HG03354 (cell line): ENCODE data around the gene EEF1A2.
"Not testable (repeated sequence)": the region's sequence is repeated elsewhere in the genome, so short reads cannot be mapped to it uniquely, and the experiment has no call there.

Source experiments
- ATAC-seq: cut with Tn5 transposase; IDR thresholded peaks from one replicate; pipeline ENCODE4 v1.9.1; 2021; ENCODE audit warnings: mild to moderate bottlenecking; ENCODE audit not compliant: unreplicated experiment, poor library complexity, severe bottlenecking

The EEF1A2 gene

DNA sequence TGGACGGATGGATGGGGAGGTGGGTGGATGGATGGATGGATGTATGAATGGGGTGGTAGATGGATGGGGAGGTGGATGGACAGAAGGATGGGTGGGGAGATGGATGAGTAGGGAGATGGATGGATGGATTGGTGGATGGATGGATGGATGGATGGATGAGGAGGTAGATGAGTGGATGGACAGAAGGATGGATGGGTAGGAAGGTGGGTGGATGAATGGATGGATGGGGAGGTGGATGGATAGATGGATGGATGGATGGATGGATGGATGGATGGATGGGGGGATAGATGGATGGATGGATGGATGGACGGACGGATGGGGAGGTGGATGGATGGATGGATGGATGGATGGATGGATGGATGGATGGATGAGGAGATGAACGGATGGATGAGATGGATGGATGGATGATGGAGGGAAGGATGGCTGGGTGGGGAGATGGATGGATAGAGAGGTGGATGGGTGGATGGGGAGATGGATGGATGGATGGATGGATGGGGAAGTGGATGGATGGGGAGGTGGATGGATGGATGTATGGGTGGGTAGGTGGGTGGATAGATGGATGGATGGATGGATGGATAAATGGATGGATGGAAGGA, 7.2 kb downstream of the EEF1A2 start:
- no peak for ATAC-seq

DNA sequence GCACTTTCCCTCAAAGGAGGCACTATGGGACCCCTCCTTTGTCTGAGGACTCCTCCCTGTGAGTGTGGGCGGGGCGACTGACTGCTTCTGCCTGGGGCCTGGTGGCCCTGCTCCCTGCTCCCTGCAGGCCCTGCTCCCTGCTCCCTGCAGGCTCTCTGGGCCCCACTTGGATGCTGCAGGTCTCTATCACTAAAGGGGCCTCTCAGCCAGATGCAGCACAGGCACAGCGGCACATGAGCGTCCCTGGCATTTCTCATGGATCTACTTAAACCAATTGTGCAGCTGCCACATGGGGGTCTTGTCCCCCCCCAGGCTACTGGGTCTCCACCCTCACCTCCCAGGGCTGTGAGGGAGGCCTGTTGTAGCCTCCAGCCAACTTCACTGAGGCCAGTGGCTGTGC, 7.8 kb downstream of the EEF1A2 start:
- no peak for ATAC-seq

DNA sequence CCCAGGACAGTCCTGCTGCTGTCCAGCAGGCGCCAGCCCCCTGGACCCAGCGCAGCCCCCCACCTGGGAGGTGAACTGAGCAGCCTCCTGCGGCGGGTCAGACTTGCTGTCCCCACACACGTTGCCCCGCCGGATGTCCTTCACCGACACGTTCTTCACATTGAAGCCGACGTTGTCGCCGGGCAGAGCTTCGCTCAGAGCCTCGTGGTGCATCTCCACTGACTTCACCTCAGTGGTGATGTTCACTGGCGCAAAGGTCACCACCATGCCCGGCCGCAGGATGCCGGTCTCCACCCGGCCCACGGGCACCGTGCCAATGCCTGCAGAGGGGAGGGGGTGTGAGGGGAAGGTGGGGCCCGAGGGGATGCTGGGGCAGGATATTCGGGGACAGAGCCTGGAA, 8.5 kb downstream of the EEF1A2 start:
- ATAC-seq, result no peak

DNA sequence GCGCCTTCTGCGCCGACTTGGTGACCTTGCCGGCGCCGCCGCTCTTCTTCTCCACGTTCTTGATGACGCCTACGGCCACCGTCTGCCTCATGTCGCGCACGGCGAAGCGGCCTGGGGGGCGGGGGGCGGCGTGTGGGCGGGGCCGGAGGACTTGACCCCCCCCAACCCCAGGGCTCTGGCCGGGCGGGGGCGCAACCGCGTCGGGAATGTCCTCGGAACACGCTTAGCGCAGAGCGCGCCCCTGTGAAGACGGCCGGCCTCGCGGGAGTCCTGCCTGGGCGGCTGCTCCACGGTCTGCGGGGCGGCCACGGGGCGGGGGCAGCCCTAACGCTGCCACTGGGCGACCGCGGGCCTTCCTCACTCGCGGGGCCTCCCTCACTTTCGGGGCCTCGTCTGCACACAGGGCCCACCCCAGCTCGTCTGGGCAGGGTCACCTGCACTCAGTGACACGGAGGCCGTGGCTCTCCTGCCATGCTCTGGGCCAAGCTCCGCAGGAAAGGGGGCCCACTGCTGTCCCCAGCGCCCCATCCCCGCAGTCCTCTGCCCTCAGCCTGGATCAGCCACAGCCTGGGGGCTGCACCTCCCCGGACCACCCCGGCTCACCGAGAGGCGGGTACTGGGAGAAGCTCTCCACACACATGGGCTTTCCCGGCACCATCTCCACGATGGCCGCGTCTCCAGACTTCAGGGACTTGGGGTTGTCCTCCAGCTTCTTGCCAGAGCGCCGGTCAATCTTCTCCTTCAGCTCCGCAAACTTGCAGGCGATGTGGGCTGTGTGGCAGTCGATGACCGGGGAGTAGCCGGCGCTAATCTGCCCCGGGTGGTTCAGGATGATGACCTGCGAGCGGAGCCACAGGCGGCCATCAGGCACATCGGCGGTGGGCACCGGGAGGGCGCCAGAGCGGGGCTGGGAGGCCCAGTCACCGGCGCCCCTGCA, 10.3 kb downstream of the EEF1A2 start:
- ATAC-seq, result no peak

DNA sequence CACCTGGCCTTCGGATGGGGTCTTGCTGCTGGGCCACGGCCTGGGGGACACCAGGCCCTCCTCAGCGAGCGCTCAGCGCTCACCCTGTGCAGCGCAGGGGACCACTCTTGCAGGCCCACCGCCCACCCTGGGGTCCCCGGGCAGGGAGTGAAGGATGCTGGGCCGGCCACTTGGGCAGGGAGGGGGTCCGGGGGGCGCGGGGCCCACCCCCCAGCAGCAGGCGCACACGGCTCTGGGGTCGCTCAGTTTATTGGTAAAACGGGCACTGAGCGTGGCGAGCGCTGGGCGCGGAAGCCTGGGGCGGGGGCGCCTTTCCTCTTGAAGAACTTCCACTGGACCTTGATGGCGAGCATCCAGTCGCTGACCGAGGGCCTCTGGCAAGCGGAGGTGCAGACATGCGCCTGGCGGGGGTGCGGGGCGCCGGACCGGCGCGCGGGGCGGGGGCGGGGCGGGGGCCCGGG, 11.1 kb downstream of the EEF1A2 start:
- no peak for ATAC-seq

DNA sequence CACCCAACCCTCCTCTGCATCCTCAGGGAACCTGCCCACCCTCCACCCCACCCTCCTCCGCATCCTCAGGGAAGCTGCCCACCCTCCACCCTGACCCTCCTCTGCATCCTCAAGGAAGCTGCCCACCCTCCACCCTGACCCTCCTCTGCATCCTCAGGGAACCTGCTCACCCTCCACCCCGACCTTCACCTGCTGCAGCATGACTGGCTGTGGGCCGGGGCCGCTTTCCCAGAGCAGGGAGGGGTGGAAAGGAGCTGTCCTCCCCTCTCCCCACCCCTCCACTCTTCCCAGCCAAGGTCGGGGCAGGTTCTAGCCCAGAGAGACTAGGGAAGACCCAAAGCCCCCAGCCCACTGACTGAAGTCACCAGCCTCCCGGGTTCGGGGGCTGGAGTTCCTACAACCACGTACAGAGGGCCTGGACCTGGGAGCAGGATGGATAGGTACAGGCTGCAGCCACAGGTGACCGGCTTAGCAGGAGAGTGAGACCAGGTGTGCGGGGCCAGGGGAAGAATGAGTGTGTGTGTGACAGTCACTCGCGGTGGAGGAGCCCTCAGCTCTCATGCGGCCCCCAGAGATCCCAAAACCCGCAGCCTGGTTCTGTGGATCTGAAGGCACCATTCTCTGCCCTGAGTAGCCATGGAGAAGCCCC, 11.6 kb downstream of the EEF1A2 start:
- ATAC-seq, result no peak

DNA sequence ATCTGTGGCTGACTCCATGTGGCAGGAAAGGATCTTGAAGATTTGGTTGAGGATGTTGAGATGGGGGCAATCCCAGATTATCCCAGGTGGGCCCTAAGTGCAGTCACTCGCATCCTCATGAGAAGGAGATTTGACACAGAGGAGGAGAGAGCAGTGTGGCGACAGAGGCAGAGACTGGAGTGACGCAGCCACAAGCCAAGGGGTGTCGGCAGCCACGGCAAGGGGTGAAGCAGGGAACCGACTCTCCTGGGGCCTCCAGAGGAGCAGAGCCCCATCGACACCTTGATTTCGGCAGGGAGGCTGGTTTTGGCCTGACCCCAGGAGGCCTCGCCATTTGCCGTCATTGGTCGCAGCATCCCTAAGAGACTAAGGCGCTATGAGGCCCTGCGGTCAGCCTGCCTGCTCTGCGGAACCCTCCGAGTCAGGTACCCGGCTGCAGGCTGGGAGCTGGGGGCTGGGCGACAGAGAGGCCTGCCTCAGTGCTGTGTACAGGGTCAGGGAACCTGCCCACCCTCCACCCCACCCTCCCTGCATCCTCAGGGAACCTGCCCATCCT, 12.5 kb downstream of the EEF1A2 start:
- no peak for ATAC-seq

DNA sequence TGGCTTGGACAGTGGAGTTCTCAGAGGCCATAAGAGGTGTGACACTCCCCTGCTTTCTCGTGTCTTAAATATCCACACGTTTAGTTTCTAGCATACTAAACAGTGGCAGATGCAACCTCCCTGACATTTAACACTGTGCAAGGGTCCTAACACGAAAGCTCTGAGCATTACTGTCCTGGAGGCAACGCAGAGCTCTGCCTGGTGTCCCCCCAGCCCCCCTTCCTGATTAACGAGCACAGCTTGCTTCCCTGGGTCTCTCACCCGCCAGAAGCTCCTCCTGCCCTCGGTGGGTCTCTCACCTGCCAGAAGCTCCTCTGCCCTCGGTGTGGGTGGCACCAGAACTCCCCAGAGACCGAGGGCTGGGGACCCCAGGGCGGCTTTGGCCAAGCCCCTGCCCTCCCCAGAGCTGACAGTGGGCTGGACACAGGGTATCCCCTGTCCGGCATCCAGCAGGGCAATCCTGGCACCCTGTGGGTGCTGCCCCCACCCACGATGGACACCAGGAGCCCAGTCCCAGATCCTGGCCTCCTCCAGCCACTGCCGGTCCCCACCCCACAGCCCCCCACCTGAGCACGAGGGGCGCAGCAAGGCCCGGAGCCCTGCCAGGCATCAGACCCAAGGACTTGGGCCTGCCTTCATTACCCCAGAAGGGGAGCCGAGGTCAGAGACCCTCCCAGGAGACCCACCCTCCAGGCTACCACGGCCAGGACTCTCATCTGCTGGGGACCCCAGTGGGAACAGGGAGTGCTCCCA, 14.1 kb downstream of the EEF1A2 start:
- ATAC-seq, result no peak

DNA sequence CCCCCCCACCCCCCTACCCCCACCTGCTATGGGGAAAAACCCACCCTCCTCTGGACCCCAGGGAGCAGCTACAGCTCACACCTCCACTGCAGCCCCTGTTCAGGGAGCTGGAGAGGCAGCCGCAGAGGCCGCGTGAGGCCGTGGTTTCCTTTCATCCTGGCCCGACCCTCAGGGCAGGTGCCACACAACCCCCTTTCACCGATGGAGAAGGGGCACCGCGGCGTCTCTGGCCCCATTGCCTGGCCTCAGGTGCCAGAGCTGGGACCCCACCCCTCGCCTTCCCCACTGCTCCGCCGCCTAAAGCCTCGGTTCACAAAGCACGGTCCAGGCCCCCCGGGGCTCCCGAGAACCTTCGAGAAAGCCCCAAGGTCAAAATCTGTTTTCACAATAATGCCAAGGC, 14.6 kb downstream of the EEF1A2 start:
- ATAC-seq, result no peak

DNA sequence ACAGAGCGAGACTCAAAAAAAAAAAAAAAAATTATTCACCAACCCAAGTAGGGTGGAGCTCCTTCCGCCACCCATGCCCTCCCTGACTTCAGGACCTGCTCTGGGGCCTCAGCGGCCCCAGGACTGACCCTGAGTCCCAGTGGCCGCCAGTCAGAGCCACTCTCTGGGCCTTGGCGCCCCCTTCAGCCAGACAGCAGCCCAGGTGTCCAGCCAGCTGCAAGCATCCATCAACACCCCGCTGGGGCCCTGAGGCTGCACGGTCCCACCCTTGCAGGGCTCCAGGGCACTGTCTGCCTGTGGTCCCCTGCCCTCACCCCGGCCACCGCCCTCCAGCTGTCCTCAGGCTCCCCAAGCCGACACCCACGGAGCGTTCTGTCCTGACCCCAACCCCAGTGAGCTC, 15.0 kb downstream of the EEF1A2 start:
- ATAC-seq, result no peak

DNA sequence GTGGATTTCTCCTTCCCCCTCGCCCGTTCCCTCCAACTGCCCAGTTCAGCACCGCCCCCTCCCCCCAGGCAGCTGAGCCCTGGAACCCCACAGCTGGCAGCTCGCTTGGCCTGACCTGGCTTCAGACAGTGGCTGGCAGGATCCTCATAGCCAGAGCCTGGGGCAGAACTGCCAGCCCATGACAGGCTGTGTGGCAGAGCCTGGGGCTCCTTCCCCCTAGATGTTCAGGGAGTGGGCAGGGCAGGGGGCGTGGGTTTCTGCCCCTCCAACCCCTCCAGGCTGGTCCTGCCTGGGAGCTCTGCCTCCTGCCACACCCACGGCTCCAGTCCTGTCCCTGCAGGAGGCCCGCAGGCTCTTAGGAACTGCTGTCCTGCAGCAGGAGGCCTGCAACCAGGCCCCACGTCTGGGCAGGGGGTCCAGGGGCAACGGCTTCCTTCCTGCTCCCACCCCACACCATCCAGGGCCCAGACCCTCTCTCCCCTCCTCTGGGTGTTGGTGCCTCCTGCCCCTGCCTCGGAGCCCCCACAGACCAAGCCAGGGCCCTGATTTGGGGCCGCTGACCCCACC, 16.8 kb downstream of the EEF1A2 start:
- ATAC-seq, result no peak

DNA sequence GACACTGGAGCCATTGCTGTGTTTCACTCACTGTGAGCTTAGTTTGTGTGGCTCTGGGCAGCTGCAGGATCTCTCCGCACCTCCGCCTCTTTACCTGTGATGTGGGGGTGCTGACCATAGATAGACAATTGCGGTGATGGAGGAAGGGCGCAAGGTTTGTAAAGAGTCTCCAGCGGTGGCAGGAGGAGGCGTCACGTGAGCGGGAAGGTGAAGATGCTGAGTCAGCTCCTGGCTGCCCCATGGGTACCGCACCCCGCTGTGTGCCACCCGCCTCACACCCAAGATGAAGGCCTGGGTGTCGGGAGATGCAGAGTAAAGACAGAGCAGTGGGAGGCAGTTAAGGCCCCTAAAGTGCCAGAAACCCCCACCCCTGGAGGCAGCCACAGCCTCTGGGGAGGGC, 17.4 kb downstream of the EEF1A2 start:
- no peak for ATAC-seq

DNA sequence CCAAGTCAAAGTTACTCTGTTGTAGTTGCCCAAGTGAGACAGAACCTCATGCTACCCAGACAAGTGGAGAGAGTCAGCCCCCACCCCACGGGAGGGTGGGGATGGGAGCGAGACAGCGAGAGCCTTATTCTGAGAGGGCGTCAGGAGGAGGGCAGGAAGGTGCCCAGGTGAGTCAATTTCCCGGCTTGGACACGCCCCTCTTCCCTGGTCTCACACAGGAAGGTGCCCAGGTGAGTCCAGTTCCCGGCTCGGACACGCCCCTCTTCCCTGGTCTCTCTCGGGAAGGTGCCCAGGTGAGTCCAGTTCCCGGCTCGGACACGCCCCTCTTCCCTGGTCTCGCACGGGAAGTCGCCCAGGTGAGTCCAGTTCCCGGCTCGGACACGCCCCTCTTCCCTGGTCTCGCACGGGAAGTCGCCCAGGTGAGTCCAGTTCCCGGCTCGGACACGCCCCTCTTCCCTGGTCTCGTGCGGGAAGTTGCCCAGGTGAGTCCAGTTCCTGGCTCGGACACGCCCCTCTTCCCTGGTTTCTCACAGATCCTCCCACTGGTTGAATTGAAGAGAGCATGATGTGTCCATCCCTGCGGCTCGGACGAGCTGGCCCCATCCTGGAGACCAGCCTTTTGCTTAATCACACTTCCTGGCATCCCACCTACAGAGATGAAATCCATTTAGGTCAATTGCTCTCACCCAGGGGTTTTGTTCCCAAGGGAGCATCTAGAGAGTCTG, 19.0 kb downstream of the EEF1A2 start:
- ATAC-seq, result not testable (repeated sequence)

DNA sequence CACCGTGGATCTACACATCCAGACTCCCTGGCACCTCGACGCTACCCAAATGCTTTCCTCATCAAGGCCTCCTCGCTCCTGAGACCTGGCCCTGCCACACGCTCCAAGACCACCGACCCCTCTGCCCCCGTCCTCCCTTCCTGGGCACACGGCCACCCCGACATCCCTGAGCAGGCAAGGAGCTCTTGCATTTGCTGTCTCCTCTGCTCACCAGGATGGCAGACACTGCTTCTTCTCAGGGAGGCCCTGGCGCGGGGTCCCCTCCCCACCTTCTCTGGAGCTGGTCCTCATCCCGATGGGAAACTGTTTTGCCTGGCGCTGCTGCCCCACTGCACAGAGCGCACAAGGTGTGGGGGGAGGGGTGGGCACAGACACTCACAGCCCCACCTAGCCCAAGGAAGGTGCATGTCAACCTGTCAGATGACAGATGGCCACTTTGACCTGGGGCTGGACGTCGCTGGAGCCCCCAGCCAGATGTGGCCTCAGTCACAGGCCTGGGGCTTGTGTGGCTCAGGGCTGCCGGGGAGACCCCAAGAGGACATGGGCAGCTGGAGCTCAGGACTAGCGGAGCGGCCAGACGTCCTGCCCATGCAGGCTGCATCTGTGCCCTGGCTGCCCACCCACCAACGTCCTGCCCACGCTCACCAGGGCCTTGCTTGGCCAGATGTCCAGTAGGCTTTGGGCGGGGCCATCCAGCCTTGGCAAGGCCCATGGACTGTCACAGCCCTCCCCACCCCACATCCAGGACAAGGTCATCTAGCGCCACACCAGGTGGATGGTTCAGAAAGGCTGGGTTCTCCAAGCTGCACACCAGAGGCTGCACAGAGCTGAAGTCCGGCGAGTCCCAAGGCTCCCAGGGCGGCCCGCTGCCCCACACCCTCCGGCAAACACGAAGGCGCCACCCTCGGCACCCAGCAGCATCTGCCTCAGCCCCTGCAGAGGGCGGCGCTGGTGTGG, 20.3 kb downstream of the EEF1A2 start:
- no peak for ATAC-seq

DNA sequence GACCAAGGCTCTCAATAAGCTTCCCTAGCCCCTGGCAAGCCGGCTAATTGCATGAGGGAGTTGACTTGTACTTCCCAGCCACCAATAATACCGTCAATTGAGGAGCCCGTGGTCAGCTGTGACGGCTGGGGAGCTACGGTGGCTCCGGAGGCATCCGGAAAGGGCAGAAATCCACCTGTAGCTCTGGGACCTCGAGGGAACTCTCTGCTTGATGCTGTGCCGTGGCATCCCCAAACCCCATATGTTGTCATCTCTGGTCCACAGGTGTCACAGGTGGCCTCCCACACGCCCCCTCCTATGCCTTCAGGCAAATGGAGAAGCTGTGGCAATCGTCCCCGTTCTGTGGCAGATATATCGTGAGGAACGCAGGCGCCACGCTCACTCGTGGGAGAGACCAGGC, 20.9 kb downstream of the EEF1A2 start:
- ATAC-seq, result no peak

DNA sequence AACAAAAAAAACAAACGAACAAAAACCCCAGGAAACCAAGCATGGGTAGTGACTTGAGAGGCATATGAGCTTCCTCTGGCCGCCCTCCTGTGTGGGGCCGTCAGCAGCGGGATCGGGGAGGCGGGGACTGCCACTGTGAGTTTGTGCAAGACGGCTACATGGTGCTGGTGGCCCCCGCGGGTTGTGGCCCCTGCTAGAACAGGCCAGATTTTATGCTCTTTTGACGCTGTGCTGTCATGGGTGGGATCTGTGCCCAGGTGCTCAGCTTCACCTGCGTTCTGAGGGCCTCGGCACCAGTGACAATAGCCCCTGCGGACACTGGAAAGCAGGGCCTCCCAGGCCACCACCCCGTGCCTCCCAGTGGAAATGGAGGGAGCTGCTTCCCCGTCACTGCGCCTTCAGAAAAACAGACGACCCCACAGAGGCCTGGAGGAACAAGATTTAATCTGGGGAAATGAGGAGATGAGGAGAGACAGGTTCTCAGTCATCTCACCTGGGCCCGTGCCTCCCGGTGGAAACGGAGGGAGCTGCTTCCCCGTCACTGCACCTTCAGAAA, 21.7 kb downstream of the EEF1A2 start:
- no peak for ATAC-seq

DNA sequence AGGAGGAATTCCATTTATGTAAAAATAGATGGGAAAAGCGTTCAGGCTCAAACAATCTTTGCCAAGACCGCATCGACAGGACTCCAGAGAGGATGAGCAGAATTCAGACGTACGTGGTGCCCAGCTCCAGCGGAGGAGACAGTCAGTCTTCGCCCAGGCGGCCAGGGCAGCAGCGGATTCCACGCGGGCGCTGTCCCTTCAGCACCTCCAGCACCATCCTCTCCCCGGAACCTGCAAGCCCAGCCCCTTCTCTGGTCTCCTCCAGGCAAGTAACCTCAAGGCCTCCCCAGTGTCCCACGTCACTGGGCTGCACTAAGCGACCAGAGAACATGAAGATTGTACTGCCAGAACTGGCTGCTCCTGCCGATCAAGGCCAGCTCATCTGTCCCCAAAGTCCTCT, 23.7 kb downstream of the EEF1A2 start:
- ATAC-seq, result no peak
